Fibroblast of lung (primary cell): Measurements from ENCODE around the gene ANKRD44. TPM values are rescaled to one million over a fixed set of nuclear protein-coding genes. Genes with fewer than 3 reads are reported as not detected.
A peak's percentile ranks its signal among the peaks of the same experiment; 100 is the strongest.

Experiments used
- DNase-seq, 2 donors: peaks; one replicate each; pipeline versions ENCODE4 v3.0.0 to v3.0.0-alpha.2; 2010; ENCODE audit warnings: low read depth in 2 of 2
- H2AFZ ChIP-seq: 2 replicates; pipeline ENCODE4 v1.5.1; 2012; ENCODE audit warnings: low read length, control low read depth, inconsistent platforms
- H3K27ac ChIP-seq: 2 replicates; pipeline ENCODE4 v1.5.1; 2011; ENCODE audit warnings: low read length, control low read depth; ENCODE audit not compliant: insufficient read depth
- H3K27me3 ChIP-seq: 2 replicates; pipeline ENCODE4 v1.5.1; 2011; ENCODE audit warnings: mild to moderate bottlenecking, low read length; ENCODE audit not compliant: control insufficient read depth, insufficient read depth
- H3K36me3 ChIP-seq: 2 replicates; pipeline ENCODE4 v1.5.1; 2011; ENCODE audit warnings: low read length; ENCODE audit not compliant: control insufficient read depth, insufficient read depth
- H3K4me1 ChIP-seq: 2 replicates; pipeline ENCODE4 v1.5.1; 2011; ENCODE audit warnings: low read length; ENCODE audit not compliant: control insufficient read depth, insufficient read depth; ENCODE audit errors: extremely low read depth
- H3K4me2 ChIP-seq: 2 replicates; pipeline ENCODE4 v1.5.1; 2011; ENCODE audit warnings: low read length, control low read depth; ENCODE audit not compliant: insufficient read depth; ENCODE audit errors: extremely low read depth
- H3K4me3 ChIP-seq, 4 experiments: fragments of 200-600 bp in 1 of 4; sonication (generic) in 1 of 4; replicated peaks in 1 of 4; 2 replicates each; pipeline ENCODE4 v1.5.1; 2011 to 2016; ENCODE audit warnings: low read length in 4 of 4, low read depth in 3 of 4, mild to moderate bottlenecking in 3 of 4, control low read depth in 2 of 4, inconsistent platforms in 1 of 4, mixed read lengths in 1 of 4; ENCODE audit not compliant: insufficient read depth in 1 of 4; ENCODE audit errors: control extremely low read depth in 1 of 4
- H3K79me2 ChIP-seq: 2 replicates; pipeline ENCODE4 v1.5.1; 2012; ENCODE audit warnings: mild to moderate bottlenecking, low read length, inconsistent platforms; ENCODE audit not compliant: control insufficient read depth, insufficient read depth
- H3K9ac ChIP-seq: 2 replicates; pipeline ENCODE4 v1.5.1; 2011; ENCODE audit warnings: mild to moderate bottlenecking, low read length, control low read depth; ENCODE audit not compliant: insufficient read depth
- H3K9me3 ChIP-seq: 2 replicates; pipeline ENCODE4 v1.5.1; 2012; ENCODE audit warnings: low read depth, low read length; ENCODE audit not compliant: control insufficient read depth, insufficient read depth
- H4K20me1 ChIP-seq: 2 replicates; pipeline ENCODE4 v1.5.1; 2011; ENCODE audit warnings: low read length; ENCODE audit not compliant: control insufficient read depth, insufficient read depth; ENCODE audit errors: extremely low read depth
- EZH2 ChIP-seq: IDR thresholded peaks from 2 replicates; pipeline ENCODE4 v1.5.1; 2012; ENCODE audit warnings: low read length, control low read depth, mild to moderate bottlenecking; ENCODE audit errors: missing control alignments
- polyA plus RNA-seq, 2 donors: library from polyadenylated mRNA; depleted of rRNA in 1 of 2; stranded (reverse) in 1 of 2; unstranded in 1 of 2; fragments of >200 nt; gene quantifications; 2 replicates each; pipeline ENCODE4 v1.2.1, GENCODE V29; 2011 to 2012; ENCODE audit warnings: missing spikeins in 1 of 2
- total RNA-seq: library from RNA; depleted of rRNA; stranded (reverse); fragments of >200 nt; gene quantifications from 2 replicates; pipeline ENCODE4 v1.2.1, GENCODE V29; 2014
- TF ChIP-seq, protein P1 (sequence below), 2 donors: IDR thresholded peaks in 1 of 2; conservative IDR thresholded peaks in 1 of 2; 1 replicate in 1 of 2; 2 replicates in 1 of 2; pipeline ENCODE4 v1.5.1; 2011 to 2012; ENCODE audit warnings: low read length in 2 of 2, control low read depth in 1 of 2, inconsistent platforms in 1 of 2, low read depth in 1 of 2, mild to moderate bottlenecking in 1 of 2

The ANKRD44 gene
- total and polyA plus RNA-seq, 2 donors (not counting 1 experiment from before 2014, with no cell fraction given), result 7.6 to 9.7 TPM

DNA sequence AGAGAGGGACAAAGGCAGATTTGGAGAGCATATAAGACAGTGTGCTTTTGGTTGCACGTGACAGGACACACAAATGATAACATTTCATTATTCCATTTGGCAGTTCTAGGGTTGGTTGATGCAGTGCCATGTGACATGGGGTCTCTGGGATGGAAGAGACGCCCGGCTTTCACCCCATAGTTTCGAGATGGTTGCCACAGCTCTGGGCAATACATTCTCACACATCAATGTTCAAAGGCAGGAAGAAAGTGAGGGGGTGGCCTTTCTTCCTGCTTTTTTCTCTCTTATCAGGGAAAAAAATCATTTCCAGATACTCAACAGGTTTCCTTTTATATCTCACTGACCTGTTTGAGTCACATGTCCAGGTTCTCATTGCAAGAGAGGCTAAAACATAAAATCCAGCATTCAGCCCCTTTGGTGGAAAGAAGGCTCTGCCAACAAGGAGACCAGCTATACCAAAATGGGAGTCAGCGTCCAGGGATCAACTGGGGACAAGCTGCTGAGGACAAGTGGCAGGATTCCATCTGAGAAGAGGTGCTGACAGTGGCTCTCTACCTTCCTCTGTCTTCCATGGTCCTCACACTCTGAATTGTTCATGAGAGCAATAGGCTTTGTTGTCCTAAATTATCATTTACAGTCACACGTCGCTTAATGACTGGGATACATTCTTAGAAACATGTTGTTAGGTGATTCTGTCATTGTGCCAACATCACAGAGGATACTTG, 29.1 kb upstream of the ANKRD44 start:
- no peak overlapping the region for H3K4me2 ChIP-seq
- H2AFZ ChIP-seq, result peak overlapping the region; percentile 76
- no peaks in the 10 kb centered on the region for H3K79me2 ChIP-seq
- no peaks in the 10 kb centered on the region for H3K9me3 ChIP-seq
- TF ChIP-seq, protein P1, sequence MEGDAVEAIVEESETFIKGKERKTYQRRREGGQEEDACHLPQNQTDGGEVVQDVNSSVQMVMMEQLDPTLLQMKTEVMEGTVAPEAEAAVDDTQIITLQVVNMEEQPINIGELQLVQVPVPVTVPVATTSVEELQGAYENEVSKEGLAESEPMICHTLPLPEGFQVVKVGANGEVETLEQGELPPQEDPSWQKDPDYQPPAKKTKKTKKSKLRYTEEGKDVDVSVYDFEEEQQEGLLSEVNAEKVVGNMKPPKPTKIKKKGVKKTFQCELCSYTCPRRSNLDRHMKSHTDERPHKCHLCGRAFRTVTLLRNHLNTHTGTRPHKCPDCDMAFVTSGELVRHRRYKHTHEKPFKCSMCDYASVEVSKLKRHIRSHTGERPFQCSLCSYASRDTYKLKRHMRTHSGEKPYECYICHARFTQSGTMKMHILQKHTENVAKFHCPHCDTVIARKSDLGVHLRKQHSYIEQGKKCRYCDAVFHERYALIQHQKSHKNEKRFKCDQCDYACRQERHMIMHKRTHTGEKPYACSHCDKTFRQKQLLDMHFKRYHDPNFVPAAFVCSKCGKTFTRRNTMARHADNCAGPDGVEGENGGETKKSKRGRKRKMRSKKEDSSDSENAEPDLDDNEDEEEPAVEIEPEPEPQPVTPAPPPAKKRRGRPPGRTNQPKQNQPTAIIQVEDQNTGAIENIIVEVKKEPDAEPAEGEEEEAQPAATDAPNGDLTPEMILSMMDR (conservative IDR thresholded peaks at IDR 0.05 in 1 of 2, IDR thresholded peaks at IDR 0.05 in 1 of 2; ENCODE audit: low read depth in 1 of 2, low read length in 2 of 2), result no peak
- no peak for TF ChIP-seq EZH2
- no peak for DNase-seq
- H4K20me1 ChIP-seq, result no peaks in the 10 kb centered on the region
- H3K9ac ChIP-seq, result no peak overlapping the region
- H3K4me3 ChIP-seq, result no peak overlapping the region
- H3K27ac ChIP-seq, result no peak overlapping the region
- no peaks in the 10 kb centered on the region for H3K27me3 ChIP-seq
- H3K4me1 ChIP-seq, result no peaks in the 10 kb centered on the region
- no peaks in the 10 kb centered on the region for H3K36me3 ChIP-seq

DNA sequence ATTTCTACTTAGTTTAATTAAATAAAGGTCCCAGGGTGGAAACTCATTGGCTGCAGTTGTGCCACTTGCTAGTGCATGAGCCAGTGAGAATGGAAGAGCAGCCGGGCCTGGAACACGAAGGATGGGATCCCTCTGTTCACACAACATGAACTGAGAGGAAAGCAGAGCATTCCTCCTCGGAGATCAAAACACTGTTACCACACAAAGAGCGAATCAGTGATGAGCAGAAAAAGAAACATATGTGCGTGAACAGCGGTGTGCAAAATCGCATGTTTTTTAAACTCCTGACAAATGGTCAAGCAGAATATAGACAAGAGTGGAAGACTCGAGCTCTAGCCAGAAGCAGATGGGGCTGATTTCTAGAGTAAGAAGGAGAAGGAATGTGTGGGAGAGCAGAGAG, 28.4 kb upstream of the ANKRD44 start:
- Histone ChIP-seq H3K4me3 (no peak overlapping the region), H3K4me2 (peak overlapping the region; percentile 8)
- no peak for DNase-seq

DNA sequence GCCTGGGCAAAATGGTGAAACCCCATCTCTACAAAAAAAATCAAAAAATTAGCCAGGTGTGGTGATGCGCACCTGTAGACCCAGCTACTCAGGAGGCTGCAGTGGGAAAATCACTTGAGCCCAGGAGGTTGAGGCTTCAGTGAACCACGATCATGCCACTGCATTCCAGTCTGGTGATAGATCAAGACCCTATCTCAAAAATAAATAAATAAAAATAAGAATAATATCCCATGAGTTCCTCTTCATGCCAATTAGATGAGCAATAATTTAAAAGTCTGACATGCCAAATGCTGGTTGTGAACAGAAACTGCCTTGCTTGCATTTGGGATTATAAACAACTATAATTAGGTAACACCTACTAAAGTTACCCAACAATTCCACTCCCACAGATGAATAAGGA, 22.1 kb upstream of the ANKRD44 start:
- no peak overlapping the region for H3K9ac ChIP-seq
- no peaks in the 10 kb centered on the region for H3K9me3 ChIP-seq
- H3K4me1 ChIP-seq, result no peaks in the 10 kb centered on the region
- peak in 1 of 2 donors; percentile 19 for DNase-seq
- H2AFZ ChIP-seq, result no peak overlapping the region
- H3K4me2 ChIP-seq, result no peak overlapping the region
- TF ChIP-seq EZH2, result no peak
- TF ChIP-seq, protein P1 (conservative IDR thresholded peaks at IDR 0.05 in 1 of 2, IDR thresholded peaks at IDR 0.05 in 1 of 2; ENCODE audit: low read depth in 1 of 2, low read length in 2 of 2), result no peak
- no peaks in the 10 kb centered on the region for H3K79me2 ChIP-seq
- no peak overlapping the region for H3K27ac ChIP-seq
- H4K20me1 ChIP-seq, result no peaks in the 10 kb centered on the region
- H3K36me3 ChIP-seq, result no peaks in the 10 kb centered on the region
- H3K4me3 ChIP-seq, result no peak overlapping the region
- no peaks in the 10 kb centered on the region for H3K27me3 ChIP-seq

More for the DNA sequence above, 28.4 kb upstream of the ANKRD44 start:
- no peak for TF ChIP-seq EZH2
- TF ChIP-seq, protein P1 (conservative IDR thresholded peaks at IDR 0.05 in 1 of 2, IDR thresholded peaks at IDR 0.05 in 1 of 2; ENCODE audit: low read depth in 1 of 2, low read length in 2 of 2), result no peak
- H3K9ac ChIP-seq, result no peak overlapping the region
- H3K36me3 ChIP-seq, result no peaks in the 10 kb centered on the region
- no peaks in the 10 kb centered on the region for H3K79me2 ChIP-seq
- no peaks in the 10 kb centered on the region for H4K20me1 ChIP-seq
- no peak overlapping the region for H3K27ac ChIP-seq
- peak overlapping the region; percentile 76 for H2AFZ ChIP-seq
- H3K4me1 ChIP-seq, result no peaks in the 10 kb centered on the region
- H3K9me3 ChIP-seq, result no peaks in the 10 kb centered on the region
- H3K27me3 ChIP-seq, result no peaks in the 10 kb centered on the region
